GM23338 (cell line): ENCODE data around the gene SYNRG.

Experiments used
- ETS1 ChIP-seq: IDR thresholded peaks from 2 replicates; pipeline ENCODE4 v1.6.1; 2016; ENCODE audit warnings: antibody characterized with exemption
- EZH2phosphoT487 ChIP-seq: fragments of 200-600 bp; sonication (generic); IDR thresholded peaks from one replicate; pipeline ENCODE4 v1.8.1; 2018; ENCODE audit warnings: antibody characterized with exemption; ENCODE audit not compliant: unreplicated experiment
- STAT1 ChIP-seq: IDR thresholded peaks from one replicate; pipeline ENCODE4 v1.6.1; 2016; ENCODE audit warnings: antibody characterized with exemption; ENCODE audit not compliant: unreplicated experiment
- TF ChIP-seq, protein P1 (sequence below), 2 experiments: fragments of 200-600 bp in 1 of 2; sonication (generic) in 1 of 2; conservative IDR thresholded peaks; 2 replicates each; pipeline versions ENCODE4 v1.5.1 to v1.6.1; 2016 to 2017; ENCODE audit warnings: antibody characterized with exemption in 2 of 2, low read depth in 2 of 2, mild to moderate bottlenecking in 2 of 2, moderate library complexity in 1 of 2

DNA sequence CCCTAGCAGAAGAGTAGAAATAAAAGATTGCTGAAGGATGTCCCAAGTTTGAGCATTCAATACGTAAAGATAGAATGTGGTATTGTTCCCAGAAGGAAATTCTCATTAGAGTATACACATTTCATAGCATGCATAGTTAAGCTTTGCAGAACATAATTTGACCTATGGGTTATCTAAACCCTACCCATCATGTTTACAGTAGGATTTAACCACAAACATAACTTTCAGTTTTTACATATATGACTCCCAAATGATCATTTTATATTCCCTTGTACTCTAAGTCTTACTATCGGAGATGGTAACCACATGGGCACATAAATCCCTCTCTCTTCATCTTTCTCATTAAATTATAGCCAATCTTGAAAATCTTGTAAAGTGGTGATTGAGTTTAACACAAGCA lies 50.9 kb downstream of the SYNRG start:
- TF ChIP-seq EZH2phosphoT487 (no peak), ETS1 (no peak), STAT1 (no peak)
- TF ChIP-seq, protein P1, sequence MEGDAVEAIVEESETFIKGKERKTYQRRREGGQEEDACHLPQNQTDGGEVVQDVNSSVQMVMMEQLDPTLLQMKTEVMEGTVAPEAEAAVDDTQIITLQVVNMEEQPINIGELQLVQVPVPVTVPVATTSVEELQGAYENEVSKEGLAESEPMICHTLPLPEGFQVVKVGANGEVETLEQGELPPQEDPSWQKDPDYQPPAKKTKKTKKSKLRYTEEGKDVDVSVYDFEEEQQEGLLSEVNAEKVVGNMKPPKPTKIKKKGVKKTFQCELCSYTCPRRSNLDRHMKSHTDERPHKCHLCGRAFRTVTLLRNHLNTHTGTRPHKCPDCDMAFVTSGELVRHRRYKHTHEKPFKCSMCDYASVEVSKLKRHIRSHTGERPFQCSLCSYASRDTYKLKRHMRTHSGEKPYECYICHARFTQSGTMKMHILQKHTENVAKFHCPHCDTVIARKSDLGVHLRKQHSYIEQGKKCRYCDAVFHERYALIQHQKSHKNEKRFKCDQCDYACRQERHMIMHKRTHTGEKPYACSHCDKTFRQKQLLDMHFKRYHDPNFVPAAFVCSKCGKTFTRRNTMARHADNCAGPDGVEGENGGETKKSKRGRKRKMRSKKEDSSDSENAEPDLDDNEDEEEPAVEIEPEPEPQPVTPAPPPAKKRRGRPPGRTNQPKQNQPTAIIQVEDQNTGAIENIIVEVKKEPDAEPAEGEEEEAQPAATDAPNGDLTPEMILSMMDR (conservative IDR thresholded peaks at IDR 0.05; ENCODE audit: low read depth in 2 of 2), result no peak
